Measurements from ENCODE around the gene TRMT1L.
A peak's percentile ranks its signal among the peaks of the same experiment; 100 is the strongest.

Gene TRMT1L

GRCh38 chr1:185162491-185162890 lies 5.7 kb upstream of the TRMT1L start:
- no peak overlapping the region for H3K4me3 ChIP-seq (ENCODE audit: low read depth, low read length)
- H3K27ac ChIP-seq, result no peak overlapping the region
- no peak for DNase-seq
- no peaks in the 10 kb centered on the region for H3K27me3 ChIP-seq (ENCODE audit: insufficient read depth, low read depth, severe bottlenecking)
- no peak for TF ChIP-seq CTCF (IDR thresholded peaks at IDR 0.05; ENCODE audit: low read depth, low read length)
- H3K36me3 ChIP-seq, result no peaks in the 10 kb centered on the region
- H3K9me3 ChIP-seq (ENCODE audit: severe bottlenecking), result no peaks in the 10 kb centered on the region

GRCh38 chr1:185159966-185160365 lies 3.2 kb upstream of the TRMT1L start:
- peaks cover 4% of the 10 kb centered on the region; the same call in 1 of the 2 replicates for H3K36me3 ChIP-seq
- H3K9me3 ChIP-seq (ENCODE audit: severe bottlenecking), result no peaks in the 10 kb centered on the region
- DNase-seq, result no peak
- H3K27me3 ChIP-seq (ENCODE audit: insufficient read depth, low read depth, severe bottlenecking), result no peaks in the 10 kb centered on the region
- TF ChIP-seq CTCF (IDR thresholded peaks at IDR 0.05; ENCODE audit: low read depth, low read length), result no peak
- H3K4me3 ChIP-seq (ENCODE audit: low read depth, low read length), result no peak overlapping the region
- no peak overlapping the region for H3K27ac ChIP-seq

GRCh38 chr1:185158800-185159199 lies 2.0 kb upstream of the TRMT1L start:
- no peaks in the 10 kb centered on the region for H3K27me3 ChIP-seq (ENCODE audit: insufficient read depth, low read depth, severe bottlenecking)
- H3K4me3 ChIP-seq (ENCODE audit: low read depth, low read length), result no peak overlapping the region
- H3K9me3 ChIP-seq (ENCODE audit: severe bottlenecking), result no peaks in the 10 kb centered on the region
- peaks cover 4% of the 10 kb centered on the region; the same call in 1 of the 2 replicates for H3K36me3 ChIP-seq
- no peak for DNase-seq
- no peak overlapping the region for H3K27ac ChIP-seq
- no peak for TF ChIP-seq CTCF (IDR thresholded peaks at IDR 0.05; ENCODE audit: low read depth, low read length)

- peaks cover 4% of the 10 kb centered on the region; the same call in 1 of the 2 replicates for H3K36me3 ChIP-seq
- peak; percentile 10 for DNase-seq
- peak overlapping the region; percentile 52; the same call in 1 of the 2 replicates for H3K27ac ChIP-seq
These were observed 1.1 kb upstream of the TRMT1L start for GRCh38 chr1:185157599-185158412.

GRCh38 chr1:185156288-185156853 lies 382 bp downstream of the TRMT1L start:
- no peak for DNase-seq
- Histone ChIP-seq H3K4me3 (ENCODE audit: low read depth, low read length) (peak overlapping the region; percentile 84), H3K36me3 (peaks cover 4% of the 10 kb centered on the region; the same call in 1 of the 2 replicates), H3K27me3 (ENCODE audit: insufficient read depth, low read depth, severe bottlenecking) (no peaks in the 10 kb centered on the region), H3K9me3 (ENCODE audit: severe bottlenecking) (no peaks in the 10 kb centered on the region), H3K27ac (peak overlapping the region; percentile 93)
- TF ChIP-seq CTCF (IDR thresholded peaks at IDR 0.05; ENCODE audit: low read depth, low read length), result no peak

More at GRCh38 chr1:185157599-185158412, 1.1 kb upstream of the TRMT1L start:
- Histone ChIP-seq H3K4me3 (ENCODE audit: low read depth, low read length) (peak overlapping the region; percentile 84), H3K27me3 (ENCODE audit: insufficient read depth, low read depth, severe bottlenecking) (no peaks in the 10 kb centered on the region), H3K9me3 (ENCODE audit: severe bottlenecking) (no peaks in the 10 kb centered on the region)
- TF ChIP-seq CTCF (IDR thresholded peaks at IDR 0.05; ENCODE audit: low read depth, low read length), result no peak

Data from WERI-Rb-1 (cell line).